Right kidney (tissue), 1 donor: ENCODE results near the gene ZNF319.

ENCODE experiments used
- DNase-seq: peaks from one replicate; pipeline ENCODE4 v3.0.0-alpha.2; 2016

Gene ZNF319

GRCh38 chr16:57977418-57978069, 22.9 kb downstream of the ZNF319 start:
- no peak for DNase-seq

GRCh38 chr16:57976331-57976796, 24.1 kb downstream of the ZNF319 start:
- no peak for DNase-seq

GRCh38 chr16:57972306-57972705, 28.2 kb downstream of the ZNF319 start:
- DNase-seq, result no peak

- no peak for DNase-seq
Measured at GRCh38 chr16:57971848-57972247, 28.6 kb downstream of the ZNF319 start.

GRCh38 chr16:57970970-57971369, 29.5 kb downstream of the ZNF319 start, which contains the start of gene CNGB1:
Gene CNGB1 (minus strand): TSS chr16:57971128. CDS start chr16:57967286, 3,842 bp downstream.
- DNase-seq, result no peak

GRCh38 chr16:57970319-57970718, 30.2 kb downstream of the ZNF319 start:
- no peak for DNase-seq

GRCh38 chr16:57969451-57970123, 30.9 kb downstream of the ZNF319 start:
- no peak for DNase-seq

- no peak for DNase-seq
Measured at GRCh38 chr16:57967916-57968315, 32.6 kb downstream of the ZNF319 start.

- no peak for DNase-seq
Measured at GRCh38 chr16:57966986-57967385, 33.5 kb downstream of the ZNF319 start.

- no peak for DNase-seq
Measured at GRCh38 chr16:57966204-57966771, 34.2 kb downstream of the ZNF319 start.

GRCh38 chr16:57964157-57964700, 36.2 kb downstream of the ZNF319 start:
- DNase-seq, result no peak

- DNase-seq, result no peak
Measured at GRCh38 chr16:57962756-57963155, 37.7 kb downstream of the ZNF319 start.

- no peak for DNase-seq
Measured at GRCh38 chr16:57962046-57962445, 38.4 kb downstream of the ZNF319 start.

GRCh38 chr16:57961538-57961937, 38.9 kb downstream of the ZNF319 start:
- DNase-seq, result no peak

GRCh38 chr16:57960826-57961472, 39.5 kb downstream of the ZNF319 start:
- DNase-seq, result no peak

- no peak for DNase-seq
Measured at GRCh38 chr16:57960310-57960709, 40.2 kb downstream of the ZNF319 start.

- no peak for DNase-seq
Measured at GRCh38 chr16:57959804-57960203, 40.7 kb downstream of the ZNF319 start.

GRCh38 chr16:57959121-57959520, 41.4 kb downstream of the ZNF319 start:
- no peak for DNase-seq

- DNase-seq, result no peak
Measured at GRCh38 chr16:57958544-57958943, 41.9 kb downstream of the ZNF319 start.

- DNase-seq, result no peak
Measured at GRCh38 chr16:57957673-57958392, 42.6 kb downstream of the ZNF319 start.

GRCh38 chr16:57956924-57957672, 43.4 kb downstream of the ZNF319 start:
- no peak for DNase-seq
